Measurements from ENCODE around the gene ZC3H12C. TPM values are rescaled to one million over a fixed set of nuclear protein-coding genes. Genes with fewer than 3 reads are reported as not detected.
A peak's percentile ranks its signal among the peaks of the same experiment; 100 is the strongest.

ZC3H12C gene
- not detected in 2 replicates for total RNA-seq (2014; rRNA removed; shearing (Covaris generic))
- total RNA-seq (2022) = not detected in 2 replicates
- percentile 9 among the genes with signal in this experiment for Bru-seq, nascent RNA
- percentile 12 among the genes with signal in this experiment for BruChase-seq, experiment 1, labeled RNA remaining after a 6-hour chase
- percentile 13 among the genes with signal in this experiment for BruChase-seq, experiment 2, labeled RNA remaining after a 2-hour chase
- long read RNA-seq = 0 reads

DNA sequence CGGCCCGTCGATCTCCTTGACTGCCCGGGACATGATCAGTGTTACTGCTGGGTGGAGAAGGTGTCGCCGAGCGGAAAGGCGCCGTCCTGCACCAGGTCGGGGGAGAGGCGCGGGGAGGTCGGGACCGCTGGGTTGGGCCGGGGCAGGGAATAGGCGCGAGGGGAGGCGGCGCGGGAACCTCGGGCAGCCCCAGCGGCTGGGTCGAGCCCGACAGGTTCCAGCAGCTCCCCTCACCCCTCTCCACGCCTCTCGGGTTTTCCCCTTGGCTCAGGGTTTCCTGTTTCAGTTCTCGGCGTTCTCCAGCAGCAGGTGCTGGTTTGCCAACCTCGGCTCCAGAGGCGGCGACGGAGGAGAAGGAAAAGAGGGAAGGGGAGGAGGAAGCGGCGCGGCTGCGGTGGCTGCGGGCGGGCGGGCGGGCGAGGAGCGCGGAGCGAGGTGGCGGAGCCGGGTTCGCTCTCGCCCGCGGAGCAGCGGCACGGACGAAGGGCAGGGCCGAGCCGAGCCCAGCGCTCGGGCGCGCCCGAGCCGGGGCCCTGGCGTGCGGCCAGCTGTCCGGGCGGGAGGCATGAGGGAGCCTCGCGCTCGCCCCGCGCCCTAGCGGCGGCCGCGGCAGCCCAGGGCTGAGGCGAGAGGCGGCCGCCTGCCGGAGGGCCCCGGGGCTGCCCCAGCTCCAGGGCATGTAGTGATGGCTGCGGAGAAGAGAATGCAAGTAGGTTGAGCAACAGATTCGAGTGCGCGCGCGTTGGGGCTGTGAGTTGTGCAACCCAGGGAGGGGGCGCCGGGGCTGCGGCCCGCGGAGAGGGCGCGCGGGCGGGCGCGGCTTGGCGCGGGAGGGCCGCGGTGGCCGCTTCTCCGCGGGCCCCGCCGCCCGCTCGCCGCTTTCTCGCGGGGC is at the start of gene ZC3H12C:
Gene ZC3H12C, plus strand, starts transcription at position 878 of the 892 bp plus-strand sequence. CDS start 20 bp downstream, outside the sequence.
- no peaks in the 10 kb centered on the region for H3K79me2 ChIP-seq (ENCODE audit: insufficient read depth, low read depth, low read length)
- TF ChIP-seq, protein P1, sequence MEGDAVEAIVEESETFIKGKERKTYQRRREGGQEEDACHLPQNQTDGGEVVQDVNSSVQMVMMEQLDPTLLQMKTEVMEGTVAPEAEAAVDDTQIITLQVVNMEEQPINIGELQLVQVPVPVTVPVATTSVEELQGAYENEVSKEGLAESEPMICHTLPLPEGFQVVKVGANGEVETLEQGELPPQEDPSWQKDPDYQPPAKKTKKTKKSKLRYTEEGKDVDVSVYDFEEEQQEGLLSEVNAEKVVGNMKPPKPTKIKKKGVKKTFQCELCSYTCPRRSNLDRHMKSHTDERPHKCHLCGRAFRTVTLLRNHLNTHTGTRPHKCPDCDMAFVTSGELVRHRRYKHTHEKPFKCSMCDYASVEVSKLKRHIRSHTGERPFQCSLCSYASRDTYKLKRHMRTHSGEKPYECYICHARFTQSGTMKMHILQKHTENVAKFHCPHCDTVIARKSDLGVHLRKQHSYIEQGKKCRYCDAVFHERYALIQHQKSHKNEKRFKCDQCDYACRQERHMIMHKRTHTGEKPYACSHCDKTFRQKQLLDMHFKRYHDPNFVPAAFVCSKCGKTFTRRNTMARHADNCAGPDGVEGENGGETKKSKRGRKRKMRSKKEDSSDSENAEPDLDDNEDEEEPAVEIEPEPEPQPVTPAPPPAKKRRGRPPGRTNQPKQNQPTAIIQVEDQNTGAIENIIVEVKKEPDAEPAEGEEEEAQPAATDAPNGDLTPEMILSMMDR (conservative IDR thresholded peaks at IDR 0.05; ENCODE audit: low read length) = no peak
- no peak for TF ChIP-seq EZH2phosphoT487 (IDR thresholded peaks at IDR 0.05; ENCODE audit: borderline replicate concordance, low read depth, low read length)
- H3K4me1 ChIP-seq (ENCODE audit: insufficient read depth, low read length, poor library complexity, severe bottlenecking) = no peaks in the 10 kb centered on the region
- H4K20me1 ChIP-seq (ENCODE audit: insufficient read depth, low read length) = no peaks in the 10 kb centered on the region
- no peaks in the 10 kb centered on the region for H3K9me3 ChIP-seq (ENCODE audit: low read length)
- no peak within 1 kb of the TSS for H2AFZ ChIP-seq (ENCODE audit: low read length)
- no peaks in the 10 kb centered on the region for H3K36me3 ChIP-seq (ENCODE audit: insufficient read depth, low read length)
- no peak within 1 kb of the TSS for H3K4me2 ChIP-seq (ENCODE audit: low read length)
- POLR2A ChIA-PET = no interaction called here
- CTCF ChIA-PET (ENCODE audit: unreplicated experiment) = no interaction called here
- no peak for DNase-seq (ENCODE audit: low spot score)
- BruUV-seq (replicated peaks) = no TSS peak
- no peak within 1 kb of the TSS for H3K27ac ChIP-seq (ENCODE audit: low read depth, low read length, poor library complexity, severe bottlenecking)
- intact Hi-C loops (cut with micrococcal nuclease; ENCODE audit: unreplicated experiment) = no loop called here
- no peak within 1 kb of the TSS for H3K4me3 ChIP-seq (ENCODE audit: low read depth, low read length, poor library complexity, severe bottlenecking)
- H3K9me2 ChIP-seq (ENCODE audit: insufficient read depth, low read length) = no peaks in the 10 kb centered on the region

DNA sequence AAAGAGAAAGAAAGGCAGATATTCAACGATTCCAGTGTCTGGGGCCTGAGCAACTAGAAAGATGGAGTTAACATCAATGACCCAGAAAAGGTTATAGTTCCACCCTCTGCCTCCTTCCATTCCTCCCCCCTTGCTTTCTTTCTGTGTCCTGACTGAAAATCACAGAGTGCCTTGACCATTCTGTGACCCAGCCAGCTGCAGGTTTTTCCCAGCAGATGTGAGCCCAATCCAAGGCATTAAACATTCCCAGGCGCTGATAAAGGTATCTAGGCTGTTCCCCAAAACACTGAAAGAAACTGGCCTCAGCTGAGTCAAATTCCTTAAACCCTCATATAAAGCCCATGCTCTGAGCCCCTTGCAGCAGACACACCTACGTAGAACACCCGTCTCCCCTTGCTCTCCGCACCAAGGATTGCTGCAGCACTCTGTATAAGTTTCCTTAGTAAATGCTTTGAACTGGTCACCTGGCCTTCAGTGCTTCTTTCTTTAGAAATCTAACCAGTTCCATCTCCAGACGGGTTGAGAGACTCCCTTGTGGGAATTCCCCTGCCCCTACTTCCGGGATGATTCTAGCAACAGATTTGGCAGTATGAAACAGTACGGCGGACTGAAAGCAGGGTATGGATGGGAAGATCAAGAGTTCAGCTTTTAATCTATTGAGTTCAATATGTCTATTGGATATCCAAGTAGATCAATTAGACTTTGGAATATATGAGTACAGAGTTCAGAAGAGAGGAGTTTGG is 48.8 kb upstream of the ZC3H12C start:
- ChIA-PET POLR2A (interaction anchor here (1.2 to 2.0 kb wide), 3 partner anchors 12 to 17 kb away, joined by 3 to 5 read pairs (median 3); no protein-coding TSS in a partner anchor), CTCF (ENCODE audit: unreplicated experiment) (no interaction called here)
- Histone ChIP-seq H2AFZ (ENCODE audit: low read length) (no peak overlapping the region), H4K20me1 (ENCODE audit: insufficient read depth, low read length) (no peaks in the 10 kb centered on the region), H3K36me3 (ENCODE audit: insufficient read depth, low read length) (no peaks in the 10 kb centered on the region), H3K4me2 (ENCODE audit: low read length) (no peak overlapping the region), H3K9me2 (ENCODE audit: insufficient read depth, low read length) (no peaks in the 10 kb centered on the region), H3K27ac (ENCODE audit: low read depth, low read length, poor library complexity, severe bottlenecking) (no peak overlapping the region), H3K4me1 (ENCODE audit: insufficient read depth, low read length, poor library complexity, severe bottlenecking) (no peaks in the 10 kb centered on the region), H3K79me2 (ENCODE audit: insufficient read depth, low read depth, low read length) (no peaks in the 10 kb centered on the region), H3K9me3 (ENCODE audit: low read length) (peaks cover 7% of the 10 kb centered on the region; the same call in 1 of the 2 replicates), H3K4me3 (ENCODE audit: low read depth, low read length, poor library complexity, severe bottlenecking) (no peak overlapping the region)
- no peak for DNase-seq (ENCODE audit: low spot score)
- intact Hi-C loops (cut with micrococcal nuclease; ENCODE audit: unreplicated experiment) = no loop called here
- no TSS peak for BruUV-seq (replicated peaks)
- TF ChIP-seq, protein P1 (conservative IDR thresholded peaks at IDR 0.05; ENCODE audit: low read length) = no peak
- no peak for TF ChIP-seq EZH2phosphoT487 (IDR thresholded peaks at IDR 0.05; ENCODE audit: borderline replicate concordance, low read depth, low read length)
